ENCODE measurements around the gene RAPSN. TPM values are rescaled to one million over a fixed set of nuclear protein-coding genes. Genes with fewer than 3 reads are reported as not detected.

The RAPSN gene
- total RNA-seq, 4 donors from 2014 or later, result 0.49 TPM; not detected in 3

GRCh38 chr11:47393163-47394049 is 55.5 kb downstream of the RAPSN start:
- peak in 1 of 2 donors; percentile 18 for DNase-seq (ENCODE audit: low spot score in 2 of 2)
- no peak for TF ChIP-seq CTCF (IDR thresholded peaks at IDR 0.05)
- no peak for TF ChIP-seq POLR2A (IDR thresholded peaks at IDR 0.05)
- WGBS, 2 donors, result 84 to 86% methylated on average over 19 of the region's 20 CpGs
- H3K4me3 ChIP-seq (ENCODE audit: low read depth, poor library complexity, severe bottlenecking), result no peak overlapping the region
- intact Hi-C loops (cut with DNase I; ENCODE audit: low total_unique reads), result no loop called here

GRCh38 chr11:47392546-47393162 is 56.3 kb downstream of the RAPSN start:
- no peak for DNase-seq (ENCODE audit: low spot score in 2 of 2)
- 82 to 85% methylated on average over 14 of the region's 14 CpGs for WGBS, 2 donors
- no peak overlapping the region for H3K4me3 ChIP-seq (ENCODE audit: low read depth, poor library complexity, severe bottlenecking)
- no peak for TF ChIP-seq CTCF (IDR thresholded peaks at IDR 0.05)
- no peak for TF ChIP-seq POLR2A (IDR thresholded peaks at IDR 0.05)
- intact Hi-C loops (cut with DNase I; ENCODE audit: low total_unique reads), result no loop called here

- 87 to 93% methylated on average over 16 of the region's 16 CpGs for WGBS, 2 donors
- no peak for TF ChIP-seq POLR2A (IDR thresholded peaks at IDR 0.05)
- TF ChIP-seq CTCF (IDR thresholded peaks at IDR 0.05), result no peak
- DNase-seq (ENCODE audit: low spot score in 2 of 2), result no peak
- intact Hi-C loops (cut with DNase I; ENCODE audit: low total_unique reads), result no loop called here
- no peak overlapping the region for H3K4me3 ChIP-seq (ENCODE audit: low read depth, poor library complexity, severe bottlenecking)
These were observed 57.1 kb downstream of the RAPSN start for GRCh38 chr11:47391711-47392432.

GRCh38 chr11:47391077-47391583 is 57.8 kb downstream of the RAPSN start:
- intact Hi-C loops (cut with DNase I; ENCODE audit: low total_unique reads), result no loop called here
- H3K4me3 ChIP-seq (ENCODE audit: low read depth, poor library complexity, severe bottlenecking), result no peak overlapping the region
- TF ChIP-seq POLR2A (IDR thresholded peaks at IDR 0.05) (no peak), CTCF (IDR thresholded peaks at IDR 0.05) (no peak)
- 80 to 84% methylated on average over 11 of the region's 11 CpGs for WGBS, 2 donors
- peak in 1 of 2 donors; percentile 26 for DNase-seq (ENCODE audit: low spot score in 2 of 2)

GRCh38 chr11:47390422-47390760 is 58.5 kb downstream of the RAPSN start:
- no peak for DNase-seq (ENCODE audit: low spot score in 2 of 2)
- H3K4me3 ChIP-seq (ENCODE audit: low read depth, poor library complexity, severe bottlenecking), result no peak overlapping the region
- no peak for TF ChIP-seq CTCF (IDR thresholded peaks at IDR 0.05)
- no peak for TF ChIP-seq POLR2A (IDR thresholded peaks at IDR 0.05)
- intact Hi-C loops (cut with DNase I; ENCODE audit: low total_unique reads), result no loop called here
- WGBS, 2 donors, result 88 to 95% methylated on average over 6 of the region's 6 CpGs
